ENCODE measurements around the gene SHISAL2A. TPM values are rescaled to one million over a fixed set of nuclear protein-coding genes. Genes with fewer than 3 reads are reported as not detected.

SHISAL2A gene
- polyA plus RNA-seq, 3 donors = 0.03 to 0.28 TPM; not detected in 1

DNA sequence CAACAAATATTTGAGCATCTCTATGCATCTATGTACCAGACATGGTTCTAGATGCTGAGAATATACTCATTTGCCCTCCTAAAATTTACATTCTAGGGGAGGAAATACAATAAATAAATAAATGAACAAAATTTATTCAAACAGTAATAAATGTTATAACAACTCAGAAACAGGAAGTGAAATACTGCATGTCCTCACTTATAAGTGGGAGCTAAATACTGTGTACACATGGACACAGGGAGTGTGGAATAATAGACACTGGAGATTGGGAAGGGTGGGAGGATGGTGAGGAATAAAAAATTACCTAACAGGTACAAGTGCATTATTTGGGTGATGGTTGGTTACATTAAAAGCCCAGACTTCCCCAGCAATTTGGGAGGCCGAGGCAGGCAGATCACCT, 60.9 kb downstream of the SHISAL2A start:
- H3K27me3 Mint-ChIP-seq (ENCODE audit: low read depth in 3 of 3) = peaks cover 0 to 3% (median 0%) of the 10 kb centered on the region in 3 donors
- no peaks in the 10 kb centered on the region for H3K9me3 Mint-ChIP-seq

DNA sequence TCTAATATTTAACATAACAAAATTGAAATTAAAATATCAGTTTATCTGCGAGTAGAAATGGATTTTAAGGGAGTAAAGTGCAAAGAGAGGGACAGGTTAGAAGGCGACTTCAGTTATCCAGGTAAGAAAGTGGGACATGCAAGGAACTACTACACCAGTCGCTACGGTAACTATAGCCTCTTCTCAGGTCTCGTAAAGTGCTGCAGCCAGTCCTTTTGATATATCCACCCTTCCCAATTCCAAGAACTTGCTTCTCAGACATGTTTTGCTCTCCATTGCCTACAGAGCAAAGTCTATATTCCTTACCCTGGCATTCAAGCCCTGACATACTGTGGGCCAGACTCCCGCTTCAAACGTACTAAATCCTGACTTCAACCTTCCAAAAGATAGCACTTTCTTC, 62.7 kb downstream of the SHISAL2A start:
- Histone ChIP-seq H4K20me1 (ENCODE audit: insufficient read depth, low read length) (no peaks in the 10 kb centered on the region), H3K9me3 (replicated peaks in 1 of 2; ENCODE audit: control insufficient read depth in 1 of 2, insufficient read depth in 1 of 2, low read length in 2 of 2) (no peaks in the 10 kb centered on the region), H3K4me3 (replicated peaks in 1 of 3; ENCODE audit: low read depth in 2 of 3, low read length in 3 of 3) (no peak overlapping the region), H3K4me2 (replicated peaks; ENCODE audit: extremely low read depth, low read length, poor library complexity, severe bottlenecking) (no peak overlapping the region), H3K36me3 (replicated peaks in 1 of 2; ENCODE audit: control insufficient read depth in 1 of 2, insufficient read depth in 2 of 2, low read length in 2 of 2) (peaks cover 14 to 24% of the 10 kb centered on the region in 2 donors), H3K4me1 (ENCODE audit: control insufficient read depth in 1 of 2, insufficient read depth in 2 of 2, low read length in 2 of 2) (peaks cover 15 to 21% of the 10 kb centered on the region in 2 donors), H2AFZ (ENCODE audit: insufficient read depth, low read depth, low read length, poor library complexity, severe bottlenecking) (no peak overlapping the region), H3K27ac (ENCODE audit: low read depth in 1 of 2, low read length in 2 of 2) (no peak overlapping the region), H3K9ac (ENCODE audit: insufficient read depth, low read length, poor library complexity, severe bottlenecking) (no peak overlapping the region), H3K27me3 (ENCODE audit: control insufficient read depth in 2 of 2, insufficient read depth in 2 of 2, low read length in 2 of 2) (no peaks in the 10 kb centered on the region), H3K79me2 (ENCODE audit: insufficient read depth, low read length) (peaks cover 47% of the 10 kb centered on the region)
- peaks cover 21% of the 10 kb centered on the region for H3K4me1 Mint-ChIP-seq
- intact Hi-C loops (cut with micrococcal nuclease) = loop anchor here (10.0 kb wide), 2 partner anchors 291 to 641 kb away; partner anchors contain the start of genes BTF3L4 (in 1 of the 2), ORC1 (in 1 of the 2), PRPF38A (in 1 of the 2) and TXNDC12 (in 1 of the 2)
- DNase-seq = no peak
- 96% methylated on average over 5 of the region's 7 CpGs for WGBS (ENCODE audit: insufficient coverage)
- H3K4me3 Mint-ChIP-seq = no peak overlapping the region
- TF ChIP-seq, protein P1, sequence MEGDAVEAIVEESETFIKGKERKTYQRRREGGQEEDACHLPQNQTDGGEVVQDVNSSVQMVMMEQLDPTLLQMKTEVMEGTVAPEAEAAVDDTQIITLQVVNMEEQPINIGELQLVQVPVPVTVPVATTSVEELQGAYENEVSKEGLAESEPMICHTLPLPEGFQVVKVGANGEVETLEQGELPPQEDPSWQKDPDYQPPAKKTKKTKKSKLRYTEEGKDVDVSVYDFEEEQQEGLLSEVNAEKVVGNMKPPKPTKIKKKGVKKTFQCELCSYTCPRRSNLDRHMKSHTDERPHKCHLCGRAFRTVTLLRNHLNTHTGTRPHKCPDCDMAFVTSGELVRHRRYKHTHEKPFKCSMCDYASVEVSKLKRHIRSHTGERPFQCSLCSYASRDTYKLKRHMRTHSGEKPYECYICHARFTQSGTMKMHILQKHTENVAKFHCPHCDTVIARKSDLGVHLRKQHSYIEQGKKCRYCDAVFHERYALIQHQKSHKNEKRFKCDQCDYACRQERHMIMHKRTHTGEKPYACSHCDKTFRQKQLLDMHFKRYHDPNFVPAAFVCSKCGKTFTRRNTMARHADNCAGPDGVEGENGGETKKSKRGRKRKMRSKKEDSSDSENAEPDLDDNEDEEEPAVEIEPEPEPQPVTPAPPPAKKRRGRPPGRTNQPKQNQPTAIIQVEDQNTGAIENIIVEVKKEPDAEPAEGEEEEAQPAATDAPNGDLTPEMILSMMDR (IDR thresholded peaks at IDR 0.05) = no peak
- H3K36me3 Mint-ChIP-seq = peaks cover 15 to 27% of the 10 kb centered on the region in 2 donors
- H3K27ac Mint-ChIP-seq = peak overlapping the region in 1 of 7 donors; percentile 54
- H3K9me3 Mint-ChIP-seq = no peaks in the 10 kb centered on the region
- H3K27me3 Mint-ChIP-seq (ENCODE audit: low read depth in 3 of 3) = peaks cover 0 to 3% (median 1%) of the 10 kb centered on the region in 3 donors

More for the DNA sequence above, 60.9 kb downstream of the SHISAL2A start:
- DNase-seq = no peak
- H3K4me1 Mint-ChIP-seq = peaks cover 21% of the 10 kb centered on the region
- Histone ChIP-seq H4K20me1 (ENCODE audit: insufficient read depth, low read length) (no peaks in the 10 kb centered on the region), H3K27me3 (ENCODE audit: control insufficient read depth in 2 of 2, insufficient read depth in 2 of 2, low read length in 2 of 2) (no peaks in the 10 kb centered on the region), H3K9me3 (replicated peaks in 1 of 2; ENCODE audit: control insufficient read depth in 1 of 2, insufficient read depth in 1 of 2, low read length in 2 of 2) (no peaks in the 10 kb centered on the region), H3K9ac (ENCODE audit: insufficient read depth, low read length, poor library complexity, severe bottlenecking) (no peak overlapping the region), H3K36me3 (replicated peaks in 1 of 2; ENCODE audit: control insufficient read depth in 1 of 2, insufficient read depth in 2 of 2, low read length in 2 of 2) (peaks cover 18 to 30% of the 10 kb centered on the region in 2 donors), H3K79me2 (ENCODE audit: insufficient read depth, low read length) (peaks cover 47% of the 10 kb centered on the region), H3K4me3 (replicated peaks in 1 of 3; ENCODE audit: low read depth in 2 of 3, low read length in 3 of 3) (no peak overlapping the region), H3K4me2 (replicated peaks; ENCODE audit: extremely low read depth, low read length, poor library complexity, severe bottlenecking) (no peak overlapping the region), H3K27ac (ENCODE audit: low read depth in 1 of 2, low read length in 2 of 2) (no peak overlapping the region), H3K4me1 (ENCODE audit: control insufficient read depth in 1 of 2, insufficient read depth in 2 of 2, low read length in 2 of 2) (peaks cover 15 to 21% of the 10 kb centered on the region in 2 donors), H2AFZ (ENCODE audit: insufficient read depth, low read depth, low read length, poor library complexity, severe bottlenecking) (no peak overlapping the region)
- no peak overlapping the region for H3K4me3 Mint-ChIP-seq
- WGBS (ENCODE audit: insufficient coverage) = 100% methylated on average over 1 of the region's 1 CpG
- H3K36me3 Mint-ChIP-seq = peaks cover 23 to 38% of the 10 kb centered on the region in 2 donors
- H3K27ac Mint-ChIP-seq = peak overlapping the region in 1 of 7 donors; percentile 57
- intact Hi-C loops (cut with micrococcal nuclease) = loop anchor here (10.0 kb wide), 2 partner anchors 289 to 639 kb away; partner anchors contain the start of genes BTF3L4 (in 1 of the 2), ORC1 (in 1 of the 2), PRPF38A (in 1 of the 2) and TXNDC12 (in 1 of the 2)
- TF ChIP-seq, protein P1 (IDR thresholded peaks at IDR 0.05) = no peak

All from CD14-positive monocyte (primary cell).